GM20431 (cell line): ENCODE results near the gene EFEMP2.

Source experiments
- in situ Hi-C: fragments of 300-500 bp; cut with MseI, MboI; formaldehyde crosslinking; loops from one replicate; pipeline ENCODE4 v1.15.0; 2020; ENCODE audit warnings: low sequenced_read_pairs; ENCODE audit not compliant: unreplicated experiment

The EFEMP2 gene

DNA sequence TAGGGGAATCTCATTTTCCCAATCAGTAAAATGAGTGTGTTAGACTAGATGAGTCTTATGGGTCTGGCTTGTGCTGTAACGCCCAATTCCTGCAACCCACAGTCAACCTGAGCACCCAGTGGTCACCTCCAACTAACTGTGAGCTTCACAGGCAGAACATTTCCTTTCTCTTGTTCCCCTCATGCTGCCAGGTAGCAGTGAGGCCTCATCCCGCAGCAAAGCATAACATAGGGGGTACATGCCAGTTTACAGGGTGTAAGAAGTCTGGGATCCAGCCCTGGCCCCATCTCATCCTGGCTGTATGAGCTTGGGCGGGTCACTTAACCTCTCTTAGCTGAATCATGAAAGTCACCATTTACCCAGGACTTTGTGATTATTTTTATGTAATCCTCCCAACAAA lies 3.7 kb downstream of the EFEMP2 start:
- in situ Hi-C loops: no loop called here

DNA sequence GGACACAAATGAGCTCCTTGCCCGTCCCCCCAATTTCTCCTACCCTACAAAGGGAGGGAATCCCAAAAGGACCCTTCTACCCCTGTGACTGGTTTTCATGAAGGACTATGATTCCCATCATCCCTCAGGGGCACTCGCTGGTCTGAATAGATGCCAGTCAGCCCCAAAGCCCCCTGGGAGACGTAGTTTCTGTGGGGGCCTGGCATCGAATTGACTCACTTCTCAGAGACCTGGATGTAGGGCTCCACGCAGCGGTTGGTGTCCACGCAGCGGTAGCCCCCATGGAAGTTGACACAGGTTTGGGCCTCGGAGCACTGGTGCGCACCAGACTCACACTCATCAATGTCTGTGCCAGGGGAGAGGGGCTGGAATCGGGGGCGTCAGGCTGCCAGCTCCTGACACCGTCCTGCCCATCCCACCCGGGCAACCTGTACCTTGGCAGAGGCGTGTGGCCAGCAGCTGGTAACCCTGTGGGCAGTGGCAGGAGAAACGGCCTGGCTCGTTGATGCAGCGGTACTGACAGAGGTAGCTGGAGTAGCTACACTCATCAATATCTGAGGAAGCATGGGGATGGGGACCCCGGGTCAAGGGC lies 4.4 kb downstream of the EFEMP2 start:
- in situ Hi-C loops: no loop called here

DNA sequence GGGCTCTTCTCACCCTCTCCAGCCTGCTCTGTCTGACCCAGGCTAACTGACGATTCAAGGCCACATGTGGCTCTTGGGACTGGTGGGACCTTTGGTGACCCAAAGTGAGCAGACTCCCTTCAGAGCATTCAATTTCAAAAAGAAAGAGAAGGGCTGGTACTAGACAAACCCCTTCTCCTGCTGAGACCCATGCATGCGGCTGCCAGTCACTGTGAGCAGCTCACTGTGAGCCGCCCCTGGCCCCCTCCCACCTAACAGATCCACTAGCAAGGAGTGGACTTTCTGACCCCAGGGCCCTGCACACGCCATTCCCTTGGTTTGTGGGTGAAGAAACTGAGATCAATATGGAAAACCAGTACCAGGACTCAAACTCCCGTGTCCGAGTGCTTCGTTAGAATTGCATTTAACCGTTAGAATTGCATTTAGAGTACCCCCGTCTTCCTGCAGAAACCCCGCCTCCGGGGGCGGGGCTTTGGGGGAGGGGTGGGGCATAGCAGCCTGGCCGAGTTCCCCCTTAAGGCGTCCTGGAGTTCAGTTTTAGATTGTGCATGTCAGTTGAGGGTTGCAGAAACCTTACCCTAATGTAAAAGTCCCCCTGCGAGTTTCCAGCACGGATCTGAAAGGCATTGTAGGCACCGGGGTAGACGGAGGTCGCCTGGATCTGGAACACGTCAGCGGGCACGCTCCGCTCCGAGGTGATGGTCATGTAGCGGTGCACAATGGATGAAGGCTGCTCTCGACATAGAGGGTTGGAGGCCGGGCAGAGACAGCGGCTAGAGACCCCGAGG lies 5.1 kb downstream of the EFEMP2 start:
- in situ Hi-C loops: no loop called here

DNA sequence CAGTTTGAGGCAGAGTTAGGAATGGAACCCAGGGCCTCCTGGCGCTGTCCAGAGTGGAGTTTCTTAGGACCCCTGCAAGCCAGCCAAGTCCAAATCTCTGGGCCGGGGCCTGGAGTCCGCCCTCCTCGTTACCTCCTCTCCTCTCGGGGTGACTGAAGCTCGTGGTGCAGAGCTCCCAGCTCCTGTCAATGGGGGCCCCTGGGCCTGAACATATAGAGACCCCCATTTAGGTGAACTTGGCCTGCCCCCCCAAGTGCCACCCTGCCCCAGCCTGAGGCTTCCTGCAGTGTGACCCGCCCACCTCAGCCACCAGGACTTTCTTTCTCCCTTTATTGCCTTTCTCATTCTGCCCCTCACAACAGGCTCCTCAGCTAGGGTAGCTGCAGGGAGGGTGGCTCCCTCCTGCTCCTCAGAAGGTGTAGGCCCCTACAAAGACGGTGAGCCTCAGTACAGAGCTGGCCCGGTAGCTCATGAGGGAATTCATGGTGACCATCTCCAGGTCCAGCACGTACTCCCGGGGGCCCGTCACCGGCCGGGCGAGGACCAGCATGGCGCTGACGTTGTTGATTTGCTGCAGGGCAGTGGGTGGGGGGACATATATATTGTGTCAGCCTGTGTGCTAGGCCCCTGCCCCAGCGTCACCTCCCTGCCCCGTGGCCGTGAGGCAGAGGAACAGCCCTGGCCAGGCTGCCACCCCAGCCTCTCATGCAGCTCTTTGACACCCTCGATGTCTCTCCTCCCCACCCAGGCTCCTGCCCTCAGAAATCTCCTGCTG lies 5.9 kb downstream of the EFEMP2 start:
- in situ Hi-C loops: no loop called here

DNA sequence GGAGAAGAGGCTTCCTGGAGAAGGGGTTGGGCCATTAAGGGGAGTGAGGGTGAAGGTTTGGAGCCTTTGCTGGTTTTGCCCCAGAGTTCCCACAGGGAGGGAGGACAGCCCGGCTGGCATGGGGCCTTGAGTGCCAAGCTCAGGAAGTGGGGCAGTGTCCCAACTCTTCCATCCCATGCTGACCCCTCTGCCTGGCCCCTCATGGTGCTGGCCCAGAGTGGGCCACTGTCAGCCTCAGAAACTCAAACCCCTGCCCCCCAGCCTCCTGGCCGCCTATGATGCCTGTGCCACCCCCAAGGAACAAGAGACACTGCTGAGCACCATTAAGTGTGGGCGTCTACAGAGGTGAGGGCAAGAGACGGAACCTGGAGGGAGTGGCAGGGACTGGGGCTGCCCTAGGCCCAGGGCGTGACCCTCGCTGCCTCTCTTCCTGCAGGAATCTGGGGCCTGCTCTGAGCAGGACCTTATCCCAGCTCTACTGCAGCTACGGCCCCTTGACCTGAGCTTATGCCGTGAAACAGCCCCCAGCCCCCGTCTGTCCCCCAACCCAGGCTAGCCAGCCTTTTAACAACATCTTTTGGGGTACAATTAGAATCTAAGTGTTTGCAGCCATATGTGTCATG lies 6.9 kb downstream of the EFEMP2 start:
- in situ Hi-C loops: no loop called here

DNA sequence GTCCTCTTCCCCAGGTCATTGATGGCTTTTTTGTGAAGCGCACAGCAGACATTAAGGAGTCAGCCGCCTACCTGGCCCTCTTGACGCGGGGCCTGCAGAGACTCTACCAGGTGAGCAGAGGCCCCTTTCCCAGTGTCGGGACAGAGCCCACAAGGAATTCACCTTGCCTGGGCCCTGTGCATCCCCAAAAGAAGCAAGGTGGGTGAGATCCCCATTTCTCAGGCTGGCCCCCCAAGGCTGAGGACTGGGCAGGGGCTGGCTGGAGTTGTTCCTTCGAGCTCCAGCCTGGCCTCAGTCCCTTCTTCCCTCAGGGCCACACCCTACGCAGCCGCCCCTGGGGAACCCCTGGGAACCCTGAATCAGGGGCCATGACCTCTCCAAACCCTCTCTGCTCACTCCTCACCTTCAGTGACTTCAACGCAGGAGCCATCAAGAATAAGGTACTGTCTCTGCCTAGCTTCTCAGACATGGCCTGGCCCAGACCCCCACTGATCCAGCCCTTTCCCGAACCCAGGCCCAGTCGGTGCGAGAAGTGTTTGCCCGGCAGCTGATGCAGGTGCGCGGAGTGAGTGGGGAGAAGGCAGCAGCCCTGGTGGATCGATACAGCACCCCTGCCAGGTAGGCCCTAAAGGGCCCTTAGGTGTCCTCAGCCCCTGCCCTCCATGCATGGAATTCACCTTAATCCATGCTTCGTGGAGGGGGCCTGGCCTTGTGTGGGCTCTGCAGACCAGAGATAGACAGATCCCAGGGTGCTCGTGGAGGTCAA lies 7.7 kb downstream of the EFEMP2 start:
- in situ Hi-C loops: no loop called here

DNA sequence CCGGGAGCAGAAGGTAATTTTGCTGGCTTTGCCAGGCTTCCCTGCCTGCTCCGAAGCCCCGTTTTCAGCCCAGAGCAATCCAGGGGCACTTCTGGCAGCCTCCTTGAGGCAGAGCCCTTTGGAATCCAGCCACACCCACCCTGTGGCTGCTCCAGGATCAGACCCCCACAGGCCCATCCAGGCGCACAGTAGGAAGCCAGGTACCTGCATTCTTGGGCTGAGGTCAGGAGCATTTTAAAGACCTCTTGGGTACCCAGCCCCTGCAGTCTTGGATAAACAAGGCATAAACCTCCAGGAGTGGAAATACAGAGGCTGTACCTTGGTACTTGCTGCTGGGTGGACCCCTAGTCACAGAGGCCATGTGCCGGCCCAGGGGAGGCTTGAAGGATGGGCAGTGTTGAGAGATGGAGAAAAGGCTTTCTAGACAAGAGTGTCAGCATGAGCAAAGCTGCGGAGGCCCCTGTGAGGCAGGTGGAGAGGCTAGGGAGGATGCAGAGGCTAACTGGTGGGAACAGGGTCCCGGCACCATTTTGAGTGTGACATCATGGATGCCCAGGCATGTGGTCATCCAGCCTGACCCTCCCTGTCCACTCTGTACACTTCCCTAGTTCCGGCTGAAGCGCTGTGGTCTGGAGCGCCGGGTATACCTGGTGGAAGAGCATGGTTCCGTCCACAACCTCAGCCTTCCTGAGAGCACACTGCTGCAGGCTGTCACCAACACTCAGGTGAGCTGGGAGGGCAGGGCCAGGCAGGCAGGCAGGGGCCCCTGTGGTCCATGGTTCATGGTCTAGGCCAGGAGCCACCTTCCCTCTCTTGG lies 8.5 kb downstream of the EFEMP2 start:
- in situ Hi-C loops: no loop called here

DNA sequence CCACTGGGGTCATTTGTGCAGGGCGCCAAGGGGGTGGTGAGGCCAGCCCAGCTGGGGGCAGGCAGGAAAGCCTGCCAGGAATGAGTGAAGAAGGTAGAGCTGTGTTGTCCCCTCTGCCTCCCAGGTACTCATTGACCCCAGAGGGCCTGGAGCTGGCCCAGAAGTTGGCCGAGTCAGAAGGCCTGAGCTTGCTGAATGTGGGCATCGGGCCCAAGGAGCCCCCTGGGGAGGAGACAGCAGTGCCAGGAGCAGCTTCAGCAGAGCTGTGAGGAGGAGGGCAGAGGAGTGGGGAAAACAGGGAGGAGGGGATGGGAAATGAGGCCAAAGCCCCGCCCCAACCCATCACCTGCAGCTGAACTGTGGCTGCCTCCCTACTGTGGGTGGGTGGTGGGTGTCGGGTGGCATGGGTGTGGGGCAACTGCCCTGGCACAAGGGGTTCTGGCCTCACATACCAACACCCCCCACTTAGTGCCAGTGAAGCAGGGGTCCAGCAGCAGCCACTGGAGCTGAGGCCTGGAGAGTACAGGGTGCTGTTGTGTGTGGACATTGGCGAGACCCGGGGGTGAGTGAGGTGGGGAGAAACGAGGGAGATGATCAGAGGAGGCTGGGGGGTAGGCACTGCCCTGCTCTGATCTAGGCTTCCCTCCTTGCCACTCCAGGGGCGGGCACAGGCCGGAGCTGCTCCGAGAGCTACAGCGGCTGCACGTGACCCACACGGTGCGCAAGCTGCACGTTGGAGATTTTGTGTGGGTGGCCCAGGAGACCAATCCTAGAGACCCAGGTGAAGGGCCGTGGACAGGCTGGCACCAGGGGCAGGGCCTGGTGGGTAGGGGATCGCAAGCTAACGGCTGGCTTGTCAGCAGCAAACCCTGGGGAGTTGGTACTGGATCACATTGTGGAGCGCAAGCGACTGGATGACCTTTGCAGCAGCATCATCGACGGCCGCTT lies 9.4 kb downstream of the EFEMP2 start:
- in situ Hi-C loops: no loop called here

DNA sequence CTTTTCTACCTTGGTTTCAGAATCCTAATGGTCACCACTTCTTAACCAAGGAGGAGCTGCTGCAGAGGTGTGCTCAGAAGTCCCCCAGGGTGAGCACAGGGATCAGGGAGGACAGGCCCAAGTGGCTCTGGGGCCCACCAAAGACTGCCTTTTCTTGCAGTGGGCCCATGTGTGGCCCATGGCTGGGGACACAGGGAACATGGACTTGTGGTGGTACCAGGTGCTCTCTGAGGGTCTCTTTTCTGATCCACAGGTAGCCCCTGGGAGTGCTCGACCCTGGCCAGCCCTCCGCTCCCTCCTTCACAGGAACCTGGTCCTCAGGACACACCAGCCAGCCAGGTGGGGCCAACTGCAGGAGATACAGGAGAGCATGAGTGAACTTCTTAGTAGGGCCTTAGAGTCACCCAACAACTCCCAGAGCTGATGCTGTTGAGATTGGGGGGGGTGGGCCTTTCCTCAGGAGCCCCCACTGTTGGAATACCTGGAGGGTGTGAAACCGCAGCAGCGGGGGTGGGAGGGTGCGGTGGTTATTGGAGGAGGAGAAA lies 10.3 kb downstream of the EFEMP2 start:
- in situ Hi-C loops: no loop called here

DNA sequence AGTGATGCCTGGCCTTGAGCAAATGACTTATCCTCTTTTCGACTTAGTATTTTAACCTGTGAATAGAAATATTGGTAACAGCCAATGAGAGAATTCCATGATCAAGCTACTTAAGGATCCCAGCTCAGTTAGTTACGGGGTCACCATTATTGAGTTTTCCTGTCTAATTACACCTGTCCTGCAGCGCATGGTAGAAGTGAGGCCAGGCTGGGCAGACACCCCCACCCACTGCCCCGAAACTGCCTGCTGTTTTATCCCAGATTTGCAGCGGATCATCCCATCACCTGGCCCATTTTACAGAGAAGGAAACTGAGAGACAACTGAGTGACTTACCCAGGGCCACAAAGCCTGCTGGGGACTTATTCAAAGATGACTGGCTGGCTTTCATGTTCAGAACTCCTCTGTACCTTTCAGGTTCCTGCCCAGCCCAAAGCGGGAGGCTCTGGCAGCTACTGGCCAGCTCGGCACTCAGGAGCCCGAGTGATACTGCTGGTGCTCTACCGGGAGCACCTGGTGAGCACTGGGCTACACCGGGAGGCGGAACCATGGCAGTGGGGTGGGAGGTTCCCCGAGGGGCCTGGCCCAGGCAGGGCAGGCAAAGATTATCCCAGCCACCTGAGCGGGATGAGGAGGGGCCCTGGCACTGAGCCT lies 10.9 kb downstream of the EFEMP2 start:
- in situ Hi-C loops: no loop called here

DNA sequence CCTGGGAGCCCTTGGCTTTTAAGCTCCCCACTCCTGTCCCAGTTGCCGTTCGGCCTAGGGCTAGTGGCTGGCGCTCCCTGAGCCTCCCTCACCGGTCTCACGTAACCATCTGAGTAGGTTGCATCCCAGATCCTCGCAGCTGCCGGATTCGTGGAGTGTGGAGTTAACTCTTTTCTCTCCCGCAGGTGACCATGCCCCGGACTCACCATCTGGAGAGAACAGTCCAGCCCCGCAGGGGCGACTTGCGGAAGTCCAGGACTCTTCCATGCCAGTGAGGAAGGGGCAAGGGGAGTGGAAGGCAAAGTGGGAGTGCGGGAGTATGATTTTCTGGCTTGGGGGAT lies 11.5 kb downstream of the EFEMP2 start:
- in situ Hi-C loops: no loop called here

DNA sequence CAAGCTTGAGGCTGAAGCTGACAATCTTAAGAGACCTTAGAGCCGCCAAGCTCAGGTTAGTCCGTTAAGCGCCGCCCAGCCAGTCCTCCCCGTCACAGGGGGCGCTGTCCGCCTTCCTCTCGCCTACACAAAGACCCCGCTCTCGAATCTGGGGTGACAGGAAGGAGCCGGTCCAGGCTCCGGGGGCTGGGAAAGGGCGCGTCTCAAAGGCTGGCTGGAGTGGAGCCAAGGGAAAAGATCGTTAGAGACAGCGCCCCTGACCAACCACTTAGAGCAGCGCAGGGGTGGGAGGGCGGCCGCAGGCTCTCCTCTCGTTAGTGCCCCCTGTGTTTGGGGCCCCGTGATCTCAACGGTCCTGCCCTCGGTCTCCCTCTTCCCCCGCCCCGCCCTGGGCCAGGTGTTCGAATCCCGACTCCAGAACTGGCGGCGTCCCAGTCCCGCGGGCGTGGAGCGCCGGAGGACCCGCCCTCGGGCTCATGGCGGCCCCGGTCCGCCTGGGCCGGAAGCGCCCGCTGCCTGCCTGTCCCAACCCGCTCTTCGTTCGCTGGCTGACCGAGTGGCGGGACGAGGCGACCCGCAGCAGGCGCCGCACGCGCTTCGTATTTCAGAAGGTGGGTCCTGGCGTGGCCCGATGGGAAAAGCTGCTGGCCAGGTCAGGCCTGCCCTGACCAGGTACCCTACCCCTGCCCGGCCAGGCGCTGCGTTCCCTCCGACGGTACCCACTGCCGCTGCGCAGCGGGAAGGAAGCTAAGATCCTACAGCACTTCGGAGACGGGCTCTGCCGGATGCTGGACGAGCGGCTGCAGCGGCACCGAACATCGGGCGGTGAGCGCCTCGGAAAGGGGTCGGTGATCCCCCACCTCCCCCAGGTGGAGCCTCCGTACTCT lies 12.1 kb downstream of the EFEMP2 start, which contains the start of gene MUS81:
MUS81 (plus strand) TSS at position 156 of the 887 bp plus-strand sequence; CDS start at position 477, 321 bp downstream.
- in situ Hi-C loops: no loop called here

DNA sequence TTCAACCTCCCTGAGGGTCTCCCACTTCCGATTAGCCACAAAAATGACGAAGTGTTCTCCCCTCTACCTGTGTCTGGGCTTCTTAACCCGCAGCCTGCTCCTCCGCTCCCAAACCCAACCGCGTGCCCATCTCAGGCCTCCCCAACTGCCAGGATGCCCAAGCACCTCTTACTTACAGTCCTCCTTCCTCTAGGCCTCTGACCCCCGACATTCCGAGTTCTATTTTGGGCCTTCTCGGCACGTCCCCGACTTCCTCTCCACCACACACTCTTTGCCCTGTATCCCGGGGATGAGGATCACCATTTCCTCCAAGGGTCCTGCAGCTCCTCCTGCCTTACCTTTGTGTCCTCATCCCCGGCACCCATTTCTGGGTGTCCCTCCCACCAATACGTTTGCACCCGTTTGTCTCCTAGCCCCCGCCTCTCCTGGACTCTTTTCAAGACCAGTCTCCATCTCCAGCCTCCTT lies 12.8 kb downstream of the EFEMP2 start:
- in situ Hi-C loops: no loop called here

DNA sequence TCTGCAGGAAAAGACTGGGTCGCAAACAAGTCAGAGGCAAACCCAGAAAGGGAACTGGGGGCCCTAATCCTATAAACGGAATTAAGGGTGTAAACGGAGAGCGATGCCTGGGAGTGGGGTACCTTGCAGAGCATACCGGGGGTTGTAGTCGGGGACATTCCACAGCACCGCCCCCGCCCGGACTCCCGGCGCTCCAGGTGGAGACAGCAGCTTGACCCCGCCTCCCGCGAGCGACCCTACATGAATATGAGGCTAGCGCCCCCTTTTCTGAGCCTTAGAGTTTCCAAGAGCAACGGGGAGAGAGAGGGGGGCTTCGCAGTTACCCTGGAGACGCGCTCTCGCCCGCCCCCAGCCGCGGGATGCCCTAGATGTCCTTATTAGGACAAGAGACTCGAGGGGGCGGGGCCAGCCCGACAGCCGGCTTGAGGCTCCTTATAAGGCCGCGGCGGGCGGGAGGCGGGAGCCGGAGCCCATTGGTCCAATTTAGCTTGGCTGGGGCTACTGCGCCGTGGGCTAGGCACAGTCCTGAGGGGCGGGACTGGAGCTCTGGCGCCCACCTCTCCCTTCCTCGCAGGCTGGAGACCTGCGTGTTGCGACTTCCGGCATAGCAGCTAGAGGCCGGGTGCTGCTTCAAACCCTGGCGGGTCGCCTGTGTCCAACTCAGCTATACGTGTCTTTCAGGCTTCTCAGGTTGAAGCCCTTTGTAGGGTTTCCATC lies 13.3 kb downstream of the EFEMP2 start:
- in situ Hi-C loops: no loop called here

DNA sequence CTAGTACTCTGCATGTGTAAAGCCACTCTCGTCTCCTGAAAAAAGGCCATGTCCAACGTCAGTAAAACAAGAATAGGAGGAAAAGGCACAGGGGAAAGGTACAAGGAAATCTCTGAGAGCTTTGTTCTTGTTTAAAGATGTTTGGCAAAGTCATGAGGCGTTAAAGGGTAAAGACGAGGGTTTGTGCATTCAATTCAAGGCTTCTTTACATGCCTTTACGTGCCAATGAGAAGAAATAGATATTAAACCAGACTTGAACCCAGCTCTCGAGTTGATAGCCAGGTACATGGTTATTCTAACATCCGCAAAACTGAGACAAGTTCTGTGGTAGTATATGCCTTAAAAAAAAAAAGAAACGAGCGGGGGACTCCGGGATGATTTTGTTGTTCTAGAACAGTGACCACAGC lies 13.9 kb downstream of the EFEMP2 start:
- in situ Hi-C loops: no loop called here
